WTC11 (cell line): ENCODE data around the gene SORCS1. TPM values are rescaled to one million over a fixed set of nuclear protein-coding genes. Genes with fewer than 3 reads are reported as not detected.

Source experiments
- ATAC-seq: fragments of 200-7000 bp; cut with Tn5 transposase; 2 replicates; pipeline ENCODE4 v1.10.0; 2021; ENCODE audit warnings: mild to moderate bottlenecking, moderate library complexity
- CTCF ChIA-PET: fragments of 300-600 bp; sonication (Branson Sonifier 250); formaldehyde crosslinking; loops from one replicate; lab custom pipeline; 2021; ENCODE audit warnings: antibody characterized with exemption; lab: Charles Lee
- POLR2A ChIA-PET: fragments of 350-600 bp; sonication (Branson Sonifier 250); formaldehyde crosslinking; loops from one replicate; lab custom pipeline; 2021; ENCODE audit warnings: antibody characterized with exemption; lab: Charles Lee
- DNase-seq: peaks from one replicate; pipeline ENCODE4 v3.0.0; 2021; ENCODE audit warnings: low spot score
- H3K27ac Mint-ChIP-seq: 2 replicates; pipeline ENCODE4 v1.8.0; 2021; ENCODE audit warnings: mixed read lengths
- H3K27me3 Mint-ChIP-seq: 2 replicates; pipeline ENCODE4 v1.8.0; 2021; ENCODE audit warnings: low read depth, mild to moderate bottlenecking, moderate library complexity, mixed read lengths
- H3K36me3 Mint-ChIP-seq: 2 replicates; pipeline ENCODE4 v1.8.0; 2021; ENCODE audit warnings: mixed read lengths
- H3K4me1 Mint-ChIP-seq: 2 replicates; pipeline ENCODE4 v1.8.0; 2022; ENCODE audit warnings: mixed read lengths
- H3K4me3 Mint-ChIP-seq: 2 replicates; pipeline ENCODE4 v1.8.0; 2021; ENCODE audit warnings: mild to moderate bottlenecking, moderate library complexity, mixed read lengths
- H3K9me3 Mint-ChIP-seq: 2 replicates; pipeline ENCODE4 v1.8.0; 2021; ENCODE audit warnings: mixed read lengths
- FOXP1 ChIP-seq: sonication (generic); formaldehyde crosslinking; IDR thresholded peaks from 2 replicates; pipeline ENCODE4 v1.8.0; 2022; ENCODE audit warnings: missing genetic modification reagents, mild to moderate bottlenecking, moderate library complexity, borderline replicate concordance
- GRHL2 ChIP-seq: fragments of 250-450 bp; sonication (Bioruptor Pico); IDR thresholded peaks from 2 replicates; pipeline ENCODE4 v1.8.0; 2022; ENCODE audit warnings: mild to moderate bottlenecking, moderate library complexity; ENCODE audit not compliant: insufficient replicate concordance, severe bottlenecking
- MXD4 ChIP-seq: fragments of 250-450 bp; sonication (Bioruptor Pico); IDR thresholded peaks from 2 replicates; pipeline ENCODE4 v1.8.0; 2021; ENCODE audit warnings: mild to moderate bottlenecking, moderate library complexity, borderline replicate concordance
- PRRX2 ChIP-seq: fragments of 250-450 bp; sonication (Bioruptor Pico); IDR thresholded peaks from 2 replicates; pipeline ENCODE4 v1.8.0; 2021; ENCODE audit warnings: mild to moderate bottlenecking
- RORB ChIP-seq: fragments of 250-450 bp; sonication (Bioruptor Pico); IDR thresholded peaks from 2 replicates; pipeline ENCODE4 v1.9.0; 2021; ENCODE audit warnings: mild to moderate bottlenecking
- SMAD3 ChIP-seq: sonication (generic); formaldehyde crosslinking; IDR thresholded peaks from 2 replicates; pipeline ENCODE4 v1.8.0; 2022; ENCODE audit warnings: missing genetic modification reagents, mild to moderate bottlenecking, borderline replicate concordance
- SP1 ChIP-seq: sonication (generic); formaldehyde crosslinking; conservative IDR thresholded peaks from 2 replicates; pipeline ENCODE4 v1.8.1; 2022; ENCODE audit warnings: missing genetic modification reagents
- TP53 ChIP-seq: sonication (generic); formaldehyde crosslinking; IDR thresholded peaks from 2 replicates; pipeline ENCODE4 v1.8.1; 2023; ENCODE audit warnings: mild to moderate bottlenecking, missing genetic modification reagents
- ZNF263 ChIP-seq: sonication (generic); formaldehyde crosslinking; IDR thresholded peaks from 2 replicates; pipeline ENCODE4 v1.8.1; 2022; ENCODE audit warnings: low read depth, mild to moderate bottlenecking, moderate library complexity, missing genetic modification reagents
- ZNF317 ChIP-seq: sonication (generic); formaldehyde crosslinking; IDR thresholded peaks from 2 replicates; pipeline ENCODE4 v1.8.1; 2023; ENCODE audit warnings: low read depth, mild to moderate bottlenecking, moderate library complexity, missing genetic modification reagents, borderline replicate concordance
- total RNA-seq: library from RNA; stranded (reverse); gene quantifications from 3 replicates; pipeline ENCODE4 v1.2.3, GENCODE V29; 2021
- TF ChIP-seq, protein P1 (sequence below): sonication (generic); formaldehyde crosslinking; IDR thresholded peaks from 2 replicates; pipeline ENCODE4 v1.8.1; 2022; ENCODE audit warnings: mild to moderate bottlenecking, missing genetic modification reagents, moderate library complexity, borderline replicate concordance
- TF ChIP-seq, protein P2 (sequence below): sonication (generic); formaldehyde crosslinking; IDR thresholded peaks from 2 replicates; pipeline ENCODE4 v1.8.1; 2022; ENCODE audit warnings: low read depth, missing genetic modification reagents, borderline replicate concordance
- TF ChIP-seq, protein P3 (sequence below): sonication (generic); formaldehyde crosslinking; IDR thresholded peaks from 2 replicates; pipeline ENCODE4 v1.8.1; 2023; ENCODE audit warnings: mild to moderate bottlenecking, missing genetic modification reagents
- TF ChIP-seq, protein P4 (sequence below): sonication (generic); formaldehyde crosslinking; IDR thresholded peaks from 2 replicates; pipeline ENCODE4 v1.8.1; 2022; ENCODE audit warnings: missing genetic modification reagents, borderline replicate concordance
- TF ChIP-seq, protein P5 (sequence below): sonication (generic); formaldehyde crosslinking; IDR thresholded peaks from 2 replicates; pipeline ENCODE4 v1.8.0; 2022; ENCODE audit warnings: mild to moderate bottlenecking, missing genetic modification reagents
- TF ChIP-seq, protein P6 (sequence below): sonication (generic); formaldehyde crosslinking; IDR thresholded peaks from 2 replicates; pipeline ENCODE4 v1.8.1; 2023; ENCODE audit warnings: mild to moderate bottlenecking, missing genetic modification reagents, moderate library complexity
- TF ChIP-seq, protein P7 (sequence below): fragments of 250-450 bp; sonication (Bioruptor Pico); IDR thresholded peaks from 2 replicates; pipeline ENCODE4 v1.9.0; 2021; ENCODE audit warnings: mild to moderate bottlenecking

SORCS1 gene
- total RNA-seq, 1 experiment from 2014 or later = 3.3 TPM

DNA sequence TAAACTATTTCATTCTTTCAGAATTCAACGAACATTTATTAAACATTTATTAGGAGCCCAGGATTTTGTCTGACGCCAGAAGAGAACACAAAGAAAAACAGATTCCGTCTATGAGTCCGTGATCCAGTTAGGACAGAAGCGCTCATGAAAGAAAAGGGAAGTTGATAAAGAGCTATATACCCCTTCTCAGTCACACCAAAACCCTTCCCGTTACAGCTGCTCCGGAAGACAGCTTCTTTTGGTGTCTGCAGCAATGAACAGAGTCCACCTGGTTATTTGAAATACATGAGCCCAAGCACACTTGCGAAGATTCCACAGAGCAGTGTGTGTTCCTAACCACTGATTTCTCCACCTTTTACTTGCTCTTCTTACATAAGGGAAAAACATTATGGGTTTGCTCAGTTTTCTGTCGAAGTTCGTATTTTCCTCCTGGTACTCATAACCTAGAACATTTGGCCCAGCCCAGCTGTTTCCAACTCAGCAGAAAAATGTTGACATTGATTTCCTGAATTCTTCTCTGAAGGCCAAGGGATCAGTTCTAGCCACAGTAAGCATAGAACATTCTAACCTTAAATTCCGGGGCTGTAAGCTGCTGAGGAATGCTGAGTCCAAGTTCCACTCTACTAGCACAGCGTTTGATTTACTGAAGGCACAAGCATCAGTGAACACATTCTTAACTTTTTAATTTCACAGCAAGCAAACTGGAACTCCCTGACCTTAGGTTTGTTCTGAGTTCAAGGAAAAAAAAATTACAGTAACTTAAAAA is 206.5 kb downstream of the SORCS1 start:
- peaks cover 14% of the 10 kb centered on the region for H3K4me1 Mint-ChIP-seq
- POLR2A ChIA-PET = no interaction called here
- no peak overlapping the region for H3K4me3 Mint-ChIP-seq
- DNase-seq (no peak), ATAC-seq (no peak)
- H3K27me3 Mint-ChIP-seq = no peaks in the 10 kb centered on the region
- CTCF ChIA-PET = no interaction called here
- H3K36me3 Mint-ChIP-seq = peaks cover 5% of the 10 kb centered on the region
- TF ChIP-seq, protein P1, sequence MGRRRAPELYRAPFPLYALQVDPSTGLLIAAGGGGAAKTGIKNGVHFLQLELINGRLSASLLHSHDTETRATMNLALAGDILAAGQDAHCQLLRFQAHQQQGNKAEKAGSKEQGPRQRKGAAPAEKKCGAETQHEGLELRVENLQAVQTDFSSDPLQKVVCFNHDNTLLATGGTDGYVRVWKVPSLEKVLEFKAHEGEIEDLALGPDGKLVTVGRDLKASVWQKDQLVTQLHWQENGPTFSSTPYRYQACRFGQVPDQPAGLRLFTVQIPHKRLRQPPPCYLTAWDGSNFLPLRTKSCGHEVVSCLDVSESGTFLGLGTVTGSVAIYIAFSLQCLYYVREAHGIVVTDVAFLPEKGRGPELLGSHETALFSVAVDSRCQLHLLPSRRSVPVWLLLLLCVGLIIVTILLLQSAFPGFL (CRISPR knock-in tag) = no peak
- TF ChIP-seq ZNF263 (no peak), SP1 (CRISPR knock-in tag) (no peak), TP53 (CRISPR knock-in tag) (no peak), PRRX2 (CRISPR knock-in tag) (no peak), MXD4 (no peak), SMAD3 (CRISPR knock-in tag) (no peak), FOXP1 (no peak), ZNF317 (no peak), RORB (CRISPR knock-in tag) (no peak), GRHL2 (CRISPR knock-in tag) (no peak)
- TF ChIP-seq, protein P2, sequence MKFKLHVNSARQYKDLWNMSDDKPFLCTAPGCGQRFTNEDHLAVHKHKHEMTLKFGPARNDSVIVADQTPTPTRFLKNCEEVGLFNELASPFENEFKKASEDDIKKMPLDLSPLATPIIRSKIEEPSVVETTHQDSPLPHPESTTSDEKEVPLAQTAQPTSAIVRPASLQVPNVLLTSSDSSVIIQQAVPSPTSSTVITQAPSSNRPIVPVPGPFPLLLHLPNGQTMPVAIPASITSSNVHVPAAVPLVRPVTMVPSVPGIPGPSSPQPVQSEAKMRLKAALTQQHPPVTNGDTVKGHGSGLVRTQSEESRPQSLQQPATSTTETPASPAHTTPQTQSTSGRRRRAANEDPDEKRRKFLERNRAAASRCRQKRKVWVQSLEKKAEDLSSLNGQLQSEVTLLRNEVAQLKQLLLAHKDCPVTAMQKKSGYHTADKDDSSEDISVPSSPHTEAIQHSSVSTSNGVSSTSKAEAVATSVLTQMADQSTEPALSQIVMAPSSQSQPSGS (CRISPR knock-in tag) = no peak
- TF ChIP-seq, protein P3, sequence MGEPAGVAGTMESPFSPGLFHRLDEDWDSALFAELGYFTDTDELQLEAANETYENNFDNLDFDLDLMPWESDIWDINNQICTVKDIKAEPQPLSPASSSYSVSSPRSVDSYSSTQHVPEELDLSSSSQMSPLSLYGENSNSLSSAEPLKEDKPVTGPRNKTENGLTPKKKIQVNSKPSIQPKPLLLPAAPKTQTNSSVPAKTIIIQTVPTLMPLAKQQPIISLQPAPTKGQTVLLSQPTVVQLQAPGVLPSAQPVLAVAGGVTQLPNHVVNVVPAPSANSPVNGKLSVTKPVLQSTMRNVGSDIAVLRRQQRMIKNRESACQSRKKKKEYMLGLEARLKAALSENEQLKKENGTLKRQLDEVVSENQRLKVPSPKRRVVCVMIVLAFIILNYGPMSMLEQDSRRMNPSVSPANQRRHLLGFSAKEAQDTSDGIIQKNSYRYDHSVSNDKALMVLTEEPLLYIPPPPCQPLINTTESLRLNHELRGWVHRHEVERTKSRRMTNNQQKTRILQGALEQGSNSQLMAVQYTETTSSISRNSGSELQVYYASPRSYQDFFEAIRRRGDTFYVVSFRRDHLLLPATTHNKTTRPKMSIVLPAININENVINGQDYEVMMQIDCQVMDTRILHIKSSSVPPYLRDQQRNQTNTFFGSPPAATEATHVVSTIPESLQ (CRISPR knock-in tag) = no peak
- TF ChIP-seq, protein P4, sequence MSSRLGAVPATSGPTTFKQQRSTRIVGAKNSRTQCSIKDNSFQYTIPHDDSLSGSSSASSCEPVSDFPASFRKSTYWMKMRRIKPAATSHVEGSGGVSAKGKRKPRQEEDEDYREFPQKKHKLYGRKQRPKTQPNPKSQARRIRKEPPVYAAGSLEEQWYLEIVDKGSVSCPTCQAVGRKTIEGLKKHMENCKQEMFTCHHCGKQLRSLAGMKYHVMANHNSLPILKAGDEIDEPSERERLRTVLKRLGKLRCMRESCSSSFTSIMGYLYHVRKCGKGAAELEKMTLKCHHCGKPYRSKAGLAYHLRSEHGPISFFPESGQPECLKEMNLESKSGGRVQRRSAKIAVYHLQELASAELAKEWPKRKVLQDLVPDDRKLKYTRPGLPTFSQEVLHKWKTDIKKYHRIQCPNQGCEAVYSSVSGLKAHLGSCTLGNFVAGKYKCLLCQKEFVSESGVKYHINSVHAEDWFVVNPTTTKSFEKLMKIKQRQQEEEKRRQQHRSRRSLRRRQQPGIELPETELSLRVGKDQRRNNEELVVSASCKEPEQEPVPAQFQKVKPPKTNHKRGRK (CRISPR knock-in tag) = no peak
- TF ChIP-seq, protein P5, sequence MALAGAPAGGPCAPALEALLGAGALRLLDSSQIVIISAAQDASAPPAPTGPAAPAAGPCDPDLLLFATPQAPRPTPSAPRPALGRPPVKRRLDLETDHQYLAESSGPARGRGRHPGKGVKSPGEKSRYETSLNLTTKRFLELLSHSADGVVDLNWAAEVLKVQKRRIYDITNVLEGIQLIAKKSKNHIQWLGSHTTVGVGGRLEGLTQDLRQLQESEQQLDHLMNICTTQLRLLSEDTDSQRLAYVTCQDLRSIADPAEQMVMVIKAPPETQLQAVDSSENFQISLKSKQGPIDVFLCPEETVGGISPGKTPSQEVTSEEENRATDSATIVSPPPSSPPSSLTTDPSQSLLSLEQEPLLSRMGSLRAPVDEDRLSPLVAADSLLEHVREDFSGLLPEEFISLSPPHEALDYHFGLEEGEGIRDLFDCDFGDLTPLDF (CRISPR knock-in tag) = no peak
- TF ChIP-seq, protein P6, sequence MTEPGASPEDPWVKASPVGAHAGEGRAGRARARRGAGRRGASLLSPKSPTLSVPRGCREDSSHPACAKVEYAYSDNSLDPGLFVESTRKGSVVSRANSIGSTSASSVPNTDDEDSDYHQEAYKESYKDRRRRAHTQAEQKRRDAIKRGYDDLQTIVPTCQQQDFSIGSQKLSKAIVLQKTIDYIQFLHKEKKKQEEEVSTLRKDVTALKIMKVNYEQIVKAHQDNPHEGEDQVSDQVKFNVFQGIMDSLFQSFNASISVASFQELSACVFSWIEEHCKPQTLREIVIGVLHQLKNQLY (CRISPR knock-in tag) = no peak
- TF ChIP-seq, protein P7, sequence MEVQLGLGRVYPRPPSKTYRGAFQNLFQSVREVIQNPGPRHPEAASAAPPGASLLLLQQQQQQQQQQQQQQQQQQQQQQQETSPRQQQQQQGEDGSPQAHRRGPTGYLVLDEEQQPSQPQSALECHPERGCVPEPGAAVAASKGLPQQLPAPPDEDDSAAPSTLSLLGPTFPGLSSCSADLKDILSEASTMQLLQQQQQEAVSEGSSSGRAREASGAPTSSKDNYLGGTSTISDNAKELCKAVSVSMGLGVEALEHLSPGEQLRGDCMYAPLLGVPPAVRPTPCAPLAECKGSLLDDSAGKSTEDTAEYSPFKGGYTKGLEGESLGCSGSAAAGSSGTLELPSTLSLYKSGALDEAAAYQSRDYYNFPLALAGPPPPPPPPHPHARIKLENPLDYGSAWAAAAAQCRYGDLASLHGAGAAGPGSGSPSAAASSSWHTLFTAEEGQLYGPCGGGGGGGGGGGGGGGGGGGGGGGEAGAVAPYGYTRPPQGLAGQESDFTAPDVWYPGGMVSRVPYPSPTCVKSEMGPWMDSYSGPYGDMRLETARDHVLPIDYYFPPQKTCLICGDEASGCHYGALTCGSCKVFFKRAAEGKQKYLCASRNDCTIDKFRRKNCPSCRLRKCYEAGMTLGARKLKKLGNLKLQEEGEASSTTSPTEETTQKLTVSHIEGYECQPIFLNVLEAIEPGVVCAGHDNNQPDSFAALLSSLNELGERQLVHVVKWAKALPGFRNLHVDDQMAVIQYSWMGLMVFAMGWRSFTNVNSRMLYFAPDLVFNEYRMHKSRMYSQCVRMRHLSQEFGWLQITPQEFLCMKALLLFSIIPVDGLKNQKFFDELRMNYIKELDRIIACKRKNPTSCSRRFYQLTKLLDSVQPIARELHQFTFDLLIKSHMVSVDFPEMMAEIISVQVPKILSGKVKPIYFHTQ (CRISPR knock-in tag) = no peak
- H3K9me3 Mint-ChIP-seq = peaks cover 7% of the 10 kb centered on the region
- no peak overlapping the region for H3K27ac Mint-ChIP-seq
